ENCODE results near the gene TAF3.

The TAF3 gene

DNA sequence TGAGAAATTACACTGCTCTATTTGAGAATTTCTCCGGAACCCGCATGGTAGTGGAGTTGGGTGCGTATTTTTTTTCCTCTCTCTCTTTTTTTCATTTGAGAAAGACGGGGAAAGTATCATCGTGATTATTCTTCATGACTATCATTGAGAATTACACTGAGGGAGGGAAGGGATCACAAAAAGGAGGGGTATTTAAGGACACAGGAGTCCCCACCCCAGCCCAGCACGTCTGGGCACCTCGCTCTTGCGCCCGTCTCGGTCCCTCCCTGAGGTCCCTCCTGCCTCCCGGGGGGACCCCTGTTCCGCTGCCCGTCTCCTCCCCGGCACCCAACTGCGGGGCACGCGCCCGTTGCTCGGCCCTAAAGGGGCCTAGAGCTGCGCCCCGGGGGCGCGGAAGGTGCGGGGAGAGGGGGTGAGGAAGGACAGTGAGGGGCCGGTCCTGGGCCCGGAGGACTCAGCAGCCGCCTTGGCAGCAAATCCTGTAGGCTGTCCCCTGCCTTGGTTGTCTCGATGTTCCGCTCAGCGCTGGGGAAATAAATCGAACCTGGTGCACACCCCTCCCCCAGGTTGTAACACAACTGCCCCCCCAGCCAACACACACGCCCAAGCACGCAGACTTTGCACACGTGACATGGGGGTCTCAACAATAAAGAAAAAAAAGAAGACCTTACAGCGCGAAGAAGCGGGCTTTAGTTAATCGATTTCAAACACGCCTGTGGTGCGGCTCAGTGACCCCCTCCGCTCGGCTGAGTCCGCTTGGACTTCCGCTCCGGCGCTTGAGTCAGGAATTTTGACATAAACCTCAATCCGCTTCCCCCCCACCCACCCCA lies 217.6 kb downstream of the TAF3 start:
- no peak for DNase-seq

DNA sequence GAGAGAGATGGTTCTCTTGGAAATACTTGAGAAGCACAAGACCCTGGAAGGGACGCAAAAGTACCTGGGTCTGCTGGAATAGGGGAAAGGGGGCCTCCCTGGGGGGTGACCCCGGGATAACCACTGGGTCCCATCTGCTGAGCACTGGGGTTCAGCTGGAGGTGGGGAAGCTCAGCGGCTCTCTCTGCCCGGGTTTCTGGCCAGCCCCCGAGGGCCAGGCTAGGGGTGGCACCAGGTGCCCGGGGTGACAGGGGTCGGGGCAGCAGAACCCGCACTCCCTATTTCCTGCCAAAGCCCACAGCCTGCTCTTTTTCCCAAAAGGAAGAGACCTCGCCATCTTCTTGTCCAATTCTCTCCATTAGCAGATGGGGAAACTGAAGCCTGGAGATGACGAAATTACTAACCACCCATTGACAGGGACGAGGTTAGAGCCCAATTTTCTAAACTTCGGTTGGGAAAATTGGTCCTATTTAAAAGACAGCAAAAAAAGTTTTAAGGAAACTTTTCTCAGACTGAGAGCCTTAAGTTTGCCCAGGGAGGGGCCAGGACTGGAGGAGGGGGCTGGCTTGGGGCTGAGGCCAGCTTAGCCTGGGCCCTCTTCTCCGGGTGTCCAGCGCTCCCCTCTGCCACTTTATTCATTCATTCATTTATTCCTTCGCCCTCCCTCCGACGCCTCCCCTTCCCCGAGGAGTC lies 218.3 kb downstream of the TAF3 start:
- no peak for DNase-seq

DNA sequence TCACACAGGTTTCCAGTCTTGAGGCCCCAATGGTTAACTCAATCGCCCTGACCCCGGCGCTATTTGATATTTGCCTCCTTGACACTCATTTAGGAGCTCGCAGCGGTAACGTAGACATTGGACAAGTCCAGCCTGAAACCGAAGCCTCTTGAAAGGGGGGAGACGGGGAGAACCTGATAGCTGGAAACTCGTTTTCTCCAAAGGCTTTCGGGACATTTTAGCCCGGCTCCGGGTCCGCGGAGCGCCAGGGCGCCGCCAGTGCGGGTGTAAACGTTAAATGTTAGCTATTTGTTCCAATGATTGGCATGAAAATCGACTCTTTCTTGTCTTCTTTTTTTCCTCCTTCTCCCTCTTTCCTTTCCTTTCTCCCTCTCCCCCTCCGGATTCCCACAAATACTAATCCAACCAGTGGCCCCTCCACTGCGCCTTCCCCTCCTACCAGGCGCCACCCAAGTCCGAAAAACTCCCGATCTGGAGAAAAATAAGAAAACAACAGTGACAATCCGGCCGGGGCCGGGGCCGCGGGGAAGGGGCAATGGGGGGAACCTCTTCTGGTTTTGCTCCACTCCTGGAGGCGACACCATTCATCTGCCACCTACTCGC lies 219.0 kb downstream of the TAF3 start:
- no peak for DNase-seq

- DNase-seq: no peak
These were observed 219.9 kb downstream of the TAF3 start for GRCh38 chr10:8037941-8038894.

DNA sequence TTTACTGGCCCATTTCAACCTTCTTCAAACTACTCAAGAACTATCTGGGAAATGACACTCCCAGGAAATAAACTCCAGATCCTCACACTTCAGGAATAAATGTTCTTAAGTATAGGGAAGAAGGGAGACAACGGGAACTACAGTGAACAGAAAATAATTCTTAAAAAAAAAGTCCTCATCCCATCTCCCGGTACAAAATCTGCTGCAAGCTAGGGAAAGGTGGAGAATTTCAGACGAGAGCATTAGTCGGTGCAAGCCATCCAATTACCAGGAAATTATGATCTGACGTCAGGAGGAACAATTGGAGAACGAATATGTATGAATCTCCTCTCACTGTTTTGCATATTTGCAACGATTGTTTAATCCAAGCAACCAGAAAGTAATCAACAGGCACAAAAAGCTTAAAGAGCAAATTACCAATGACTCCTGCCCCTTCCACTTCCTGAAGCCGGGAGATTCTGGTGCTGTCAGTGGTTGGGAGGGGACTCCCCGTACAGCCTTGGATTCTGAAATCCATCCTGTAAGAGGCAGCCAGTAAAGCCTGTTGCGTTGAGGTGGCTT lies 221.1 kb downstream of the TAF3 start:
- DNase-seq: no peak

- no peak for DNase-seq
These were observed 222.3 kb downstream of the TAF3 start for GRCh38 chr10:8040651-8041050.

GRCh38 chr10:8041284-8041991 lies 223.1 kb downstream of the TAF3 start:
- DNase-seq: no peak

DNA sequence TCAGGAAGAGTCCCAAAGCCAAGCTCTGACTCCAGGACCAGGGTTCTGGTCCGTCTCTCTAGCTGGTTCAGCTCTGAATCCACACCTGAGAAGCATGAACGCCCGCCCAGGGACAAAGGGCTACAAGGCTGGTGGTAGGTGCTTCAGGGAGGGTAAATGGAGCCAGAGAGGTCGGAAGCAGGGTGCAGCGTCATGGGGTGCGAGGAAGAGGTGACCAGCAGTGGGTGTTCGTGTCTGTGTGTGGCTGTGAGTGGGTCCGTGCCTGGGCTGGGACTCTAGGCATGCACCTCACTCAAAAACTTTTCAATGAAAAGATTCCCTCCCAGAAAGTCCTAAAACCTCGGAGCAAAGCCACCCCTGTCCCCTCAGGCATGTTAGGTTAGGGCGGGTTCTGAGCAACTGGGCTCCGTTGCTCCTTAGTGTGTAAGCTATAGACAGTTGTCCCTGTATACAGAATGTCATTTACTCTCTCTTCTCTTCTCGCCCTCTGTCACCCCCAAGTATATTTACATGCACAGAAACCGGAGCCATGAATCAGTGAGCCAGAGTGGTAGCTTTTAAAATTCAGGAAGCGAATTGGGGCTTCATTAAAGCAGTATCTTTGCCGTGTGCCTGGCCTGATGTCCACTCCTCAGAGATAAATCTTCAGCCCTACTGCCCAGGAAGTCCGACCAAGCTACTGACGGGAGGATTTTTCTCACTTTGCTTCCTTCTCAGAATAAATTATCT lies 223.9 kb downstream of the TAF3 start:
- DNase-seq: no peak

- DNase-seq: no peak
These were observed 224.6 kb downstream of the TAF3 start for GRCh38 chr10:8042721-8043568.

- no peak for DNase-seq
These were observed 225.4 kb downstream of the TAF3 start for GRCh38 chr10:8043569-8044306.

DNA sequence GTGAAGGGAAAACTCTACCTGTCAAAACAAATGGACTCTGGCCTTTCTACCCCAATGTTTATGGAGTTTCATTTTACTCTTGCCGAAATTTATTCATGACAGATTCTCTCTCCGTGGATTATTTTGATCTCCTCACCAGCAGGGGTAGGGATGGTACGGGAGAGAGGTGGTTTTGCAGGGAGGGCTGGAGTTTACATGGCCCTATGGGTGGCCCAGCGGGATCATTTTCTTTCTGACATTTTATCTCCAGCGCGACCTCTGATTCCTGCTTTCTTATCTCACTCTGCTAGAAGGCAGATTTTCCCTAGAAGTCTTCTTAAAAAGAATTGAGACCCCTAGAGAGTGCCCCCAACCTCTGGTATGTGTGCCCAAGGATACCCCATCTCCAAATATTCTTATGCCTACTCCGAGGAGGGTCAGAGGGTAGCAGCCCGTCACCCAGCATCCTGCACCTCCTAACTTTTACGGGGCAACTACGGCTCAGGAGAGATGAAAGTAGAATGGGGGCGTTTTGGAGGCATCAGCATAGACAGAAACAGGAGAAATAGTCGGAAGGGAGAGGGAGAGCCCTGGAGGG lies 226.1 kb downstream of the TAF3 start:
- DNase-seq: no peak

DNA sequence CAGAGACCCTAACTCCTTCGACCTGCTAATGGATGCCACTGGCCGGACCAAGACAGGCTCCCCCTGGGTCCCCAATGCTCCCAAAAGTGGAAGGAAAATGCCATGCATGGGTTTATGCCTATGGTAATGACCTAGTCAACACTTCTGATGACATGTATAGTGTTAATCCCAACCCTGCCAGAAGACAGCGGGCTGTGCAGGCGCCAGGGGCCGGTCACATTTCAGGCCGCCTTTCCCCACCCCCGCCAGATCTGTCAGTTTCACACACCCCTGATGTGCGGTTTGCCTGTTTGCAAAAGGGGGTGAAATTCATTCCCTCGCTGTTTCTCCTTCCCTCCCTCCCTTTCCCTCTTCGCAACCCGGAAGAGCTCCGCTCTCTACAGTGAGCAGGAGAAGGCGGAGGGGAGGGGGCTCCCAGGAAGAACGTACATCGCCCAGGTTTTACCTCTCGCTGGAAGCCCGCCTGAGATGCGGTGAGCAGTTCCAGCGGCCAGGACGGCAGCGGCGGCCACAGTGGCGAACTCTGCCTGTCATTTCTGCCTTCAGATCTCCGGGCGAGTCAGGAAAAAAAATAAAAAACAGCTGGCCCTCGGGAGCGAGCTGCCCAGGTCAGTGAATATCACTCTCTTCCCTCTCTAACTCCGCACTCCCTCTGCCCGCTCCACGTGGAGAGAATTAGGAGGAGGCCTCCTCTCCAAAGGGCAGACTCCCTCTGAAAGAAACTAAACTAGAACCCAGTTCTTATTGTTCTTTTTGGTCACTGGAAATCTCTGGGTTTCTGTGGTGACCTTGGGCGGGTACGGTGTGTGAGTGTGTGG lies 226.8 kb downstream of the TAF3 start:
- no peak for DNase-seq

DNA sequence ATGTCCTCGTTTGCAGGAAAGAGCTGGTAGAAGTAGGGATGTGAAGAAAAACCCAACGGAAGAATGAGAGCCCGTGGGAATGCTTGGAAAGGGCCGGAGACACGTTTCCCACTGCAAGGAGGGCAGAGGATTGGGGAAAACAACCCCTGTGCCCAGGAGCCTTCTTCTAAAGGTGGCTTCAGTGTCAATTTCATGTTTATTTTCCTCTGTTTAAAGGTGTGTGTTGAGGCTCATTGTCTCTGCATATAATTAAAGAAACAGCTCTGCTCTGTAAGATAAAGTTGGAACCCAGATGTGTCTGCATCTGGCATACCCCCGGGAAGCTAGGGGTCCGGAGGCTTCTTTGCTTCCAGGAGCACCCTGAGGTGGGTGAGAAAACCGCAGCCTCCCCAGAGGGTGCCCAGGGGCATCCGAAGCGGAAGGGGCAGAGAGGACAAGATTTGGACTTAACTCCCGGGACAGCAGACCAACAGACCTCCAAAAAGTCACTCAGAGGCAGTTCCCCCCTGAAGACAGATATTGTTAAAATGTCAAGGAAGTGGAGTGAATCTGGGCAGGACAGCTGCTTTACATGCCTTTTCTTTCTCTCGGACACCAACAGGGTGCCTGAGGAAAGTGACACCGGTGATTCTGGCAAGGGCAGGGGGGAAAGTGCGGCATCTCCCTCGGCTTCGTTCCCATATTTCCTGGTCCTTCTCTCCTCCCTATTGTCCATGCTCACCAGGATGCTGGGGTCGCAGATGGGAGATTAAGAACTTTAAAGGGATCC lies 227.6 kb downstream of the TAF3 start:
- DNase-seq: no peak

DNA sequence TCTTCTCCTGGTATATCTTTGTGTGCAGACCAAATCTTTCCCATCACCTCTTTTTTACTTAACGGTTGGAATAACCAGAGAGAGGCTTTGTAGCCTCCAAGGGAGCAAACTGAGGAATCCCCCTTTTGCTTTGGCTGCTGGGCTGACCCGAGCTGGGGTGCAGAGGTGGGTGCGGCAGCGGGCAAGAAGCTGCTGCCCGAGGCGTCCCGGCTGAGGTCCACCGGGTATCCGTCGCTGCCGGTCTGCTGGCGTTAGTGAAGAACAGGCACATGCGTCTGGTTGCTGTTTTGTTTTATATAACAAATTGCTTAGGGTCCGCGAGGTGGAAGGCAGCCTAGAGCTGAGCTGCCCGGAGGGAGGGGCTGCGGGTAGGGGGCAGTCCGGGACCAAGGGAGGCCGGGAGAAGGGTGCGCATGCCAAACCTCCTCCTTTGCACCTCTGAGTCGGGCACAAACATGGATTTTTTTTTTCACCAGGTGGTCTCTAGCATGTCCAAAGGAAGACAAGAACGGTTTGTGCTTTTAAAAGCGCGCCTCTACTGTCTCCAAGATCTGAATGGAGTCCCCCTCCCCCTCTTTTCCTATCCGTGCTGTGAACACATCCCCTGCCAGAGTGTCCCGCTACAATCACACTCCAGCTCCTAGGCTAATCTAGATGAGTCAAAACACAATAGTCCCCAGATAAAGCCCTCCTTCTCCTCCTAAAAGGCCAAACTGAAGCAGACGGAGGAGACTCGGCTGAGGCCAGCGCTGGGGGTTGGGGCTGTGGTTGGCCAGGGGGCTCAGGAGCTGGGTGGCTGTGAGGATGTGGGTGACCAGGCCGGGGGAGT lies 229.4 kb downstream of the TAF3 start:
- DNase-seq: no peak

GRCh38 chr10:8048281-8049008 lies 230.1 kb downstream of the TAF3 start:
- DNase-seq: no peak

Data from NCI-H2171 treated with DMSO at 0.1 percent for 48 hours (cell line).